HG02610 (cell line): ENCODE measurements around the gene ANKRD17.
"Not testable (repeated sequence)": the region's sequence is repeated elsewhere in the genome, so short reads cannot be mapped to it uniquely, and the experiment has no call there.

Source experiments
- ATAC-seq: cut with Tn5 transposase; IDR thresholded peaks from one replicate; pipeline ENCODE4 v1.9.1; 2021; ENCODE audit warnings: mild to moderate bottlenecking, moderate library complexity; ENCODE audit not compliant: unreplicated experiment

The ANKRD17 gene

DNA sequence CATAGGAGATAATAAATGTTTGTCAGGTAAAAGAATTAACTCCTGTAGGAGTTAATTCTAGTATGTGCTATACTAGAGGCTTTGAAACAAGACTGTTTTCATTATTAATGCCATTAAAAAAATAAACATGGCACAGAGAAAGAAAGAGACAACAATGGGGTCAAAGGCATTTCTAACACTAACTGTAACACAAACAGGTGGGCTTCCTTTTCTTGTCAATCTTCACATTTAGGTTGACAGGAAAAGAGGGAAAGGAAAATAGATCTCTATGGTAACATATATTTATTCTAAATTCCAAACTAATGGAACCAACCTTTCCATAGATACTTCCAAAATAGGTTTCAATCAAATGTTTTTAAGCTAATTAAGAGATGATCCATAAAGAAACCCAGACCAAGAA is 9.8 kb downstream of the ANKRD17 start:
- ATAC-seq = no peak

DNA sequence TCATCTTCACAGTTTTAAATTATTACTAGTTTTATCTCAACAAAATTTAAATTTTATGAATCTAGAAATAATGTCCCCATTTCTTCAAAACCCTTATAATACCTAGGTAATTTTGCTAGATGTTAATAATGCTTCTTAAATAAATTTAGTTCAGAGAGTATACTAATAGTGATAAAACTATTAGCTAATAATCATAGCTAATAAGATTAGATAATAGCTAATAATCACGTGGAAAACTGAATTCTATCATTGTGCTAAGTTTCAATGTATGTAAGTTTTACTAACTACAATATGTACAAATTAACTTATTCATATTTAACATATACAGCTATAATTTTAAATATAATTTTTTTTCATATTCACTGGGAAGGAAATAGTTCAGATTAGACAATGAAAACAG is 10.2 kb downstream of the ANKRD17 start:
- no peak for ATAC-seq

DNA sequence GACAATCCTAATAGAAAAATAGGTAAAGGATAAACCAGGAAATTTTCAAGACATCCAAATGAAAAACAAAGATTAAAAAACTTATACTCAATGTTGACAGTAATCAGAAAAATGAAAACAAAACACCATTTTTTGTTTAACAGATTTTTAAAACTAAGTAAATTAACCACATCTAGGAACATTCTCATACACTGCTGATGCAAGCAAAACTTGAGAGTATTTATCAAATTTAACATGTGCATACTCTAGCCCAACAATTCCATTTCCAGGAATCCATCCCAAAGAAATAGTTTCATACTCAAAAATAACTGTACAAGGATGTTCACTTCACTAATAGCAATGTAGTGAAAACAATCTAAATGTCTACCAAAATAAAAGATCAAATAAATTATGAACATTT is 11.5 kb downstream of the ANKRD17 start:
- ATAC-seq = no peak

DNA sequence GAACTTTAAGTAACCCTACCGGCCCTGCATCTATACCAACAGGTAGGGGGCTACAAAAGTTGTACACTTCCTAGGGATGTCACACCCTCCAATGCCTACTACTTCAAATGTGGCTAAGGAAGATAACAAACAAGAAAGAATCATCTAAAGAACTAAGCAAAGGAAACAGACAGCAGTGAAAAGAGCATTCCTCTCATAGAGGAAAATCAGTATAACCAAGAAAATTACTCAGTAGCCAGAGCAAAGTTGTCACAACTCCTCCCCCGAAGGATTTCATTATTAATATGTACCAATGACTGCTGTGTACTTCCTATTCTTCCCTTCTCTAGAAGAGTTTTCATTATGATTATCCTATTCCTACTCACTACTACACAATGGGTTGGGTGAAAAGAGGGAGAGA is 12.6 kb downstream of the ANKRD17 start:
- ATAC-seq = no peak

DNA sequence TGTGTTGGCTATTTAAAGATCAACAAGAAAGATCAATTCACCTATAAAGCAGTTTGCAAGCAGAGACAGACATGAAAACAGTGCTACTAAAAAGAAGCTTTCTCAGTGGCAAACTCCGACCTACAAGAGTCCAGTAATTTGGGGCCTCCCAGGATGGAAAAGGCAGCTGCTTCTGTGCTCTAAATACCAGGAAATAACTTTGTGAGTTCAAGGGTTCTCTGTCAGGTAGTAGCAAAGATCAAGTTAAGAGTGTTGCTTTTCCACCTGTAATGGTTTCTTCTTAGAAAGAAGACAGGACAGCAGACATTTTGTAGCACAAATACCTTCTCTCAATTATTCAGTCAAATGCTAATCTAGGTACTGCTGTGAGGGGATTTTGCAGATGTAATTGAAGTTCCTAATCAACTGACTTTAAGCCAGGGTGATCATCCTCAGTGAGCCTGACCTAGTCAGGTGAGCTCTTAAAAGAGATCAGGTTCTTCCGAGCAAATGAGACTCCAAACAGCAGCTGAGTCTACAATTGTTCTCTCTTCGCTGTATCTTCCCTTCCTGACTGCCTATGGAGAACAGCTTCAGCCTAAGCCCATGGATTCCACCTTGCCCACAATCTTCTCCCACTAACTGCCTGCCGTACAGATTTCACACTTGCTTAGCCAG is 13.5 kb downstream of the ANKRD17 start:
- ATAC-seq = no peak

DNA sequence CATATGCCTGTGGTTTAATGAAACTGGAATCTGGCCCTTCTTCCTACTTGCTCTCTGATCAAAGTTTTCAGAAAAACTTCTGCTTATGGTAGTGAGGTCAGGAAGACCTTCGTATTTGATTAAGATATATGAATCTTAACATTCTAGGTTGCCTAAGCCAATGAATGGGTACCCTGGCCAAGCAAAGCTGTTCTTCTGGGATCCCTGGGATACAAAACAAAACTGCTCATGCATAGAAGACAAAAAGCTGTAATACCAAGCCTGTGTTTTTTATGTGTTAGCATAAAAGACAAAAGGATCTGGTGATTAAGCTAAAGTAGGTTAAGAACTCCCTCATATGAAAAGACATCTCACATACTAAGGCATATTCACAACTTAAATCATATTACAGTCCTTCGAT is 21.6 kb downstream of the ANKRD17 start:
- ATAC-seq = no peak

DNA sequence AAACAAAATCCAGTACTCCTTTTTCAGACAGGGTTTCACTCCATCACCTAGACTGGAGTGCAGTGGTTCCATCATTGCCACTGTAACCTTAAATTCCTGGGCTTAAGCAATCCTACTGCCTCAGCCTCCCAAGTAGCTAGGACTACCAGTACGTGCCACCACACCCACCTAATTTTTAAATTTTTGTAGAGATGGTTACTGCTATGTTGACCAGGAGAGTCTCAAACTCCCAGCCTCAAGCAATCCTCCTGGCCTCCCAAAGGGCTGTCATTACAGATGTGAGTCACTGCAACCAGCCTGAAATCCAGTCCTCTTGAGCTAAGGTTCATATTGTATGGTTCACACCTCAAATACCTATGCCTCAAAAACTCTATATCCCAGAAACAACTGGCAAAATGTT is 22.4 kb downstream of the ANKRD17 start:
- ATAC-seq = no peak

DNA sequence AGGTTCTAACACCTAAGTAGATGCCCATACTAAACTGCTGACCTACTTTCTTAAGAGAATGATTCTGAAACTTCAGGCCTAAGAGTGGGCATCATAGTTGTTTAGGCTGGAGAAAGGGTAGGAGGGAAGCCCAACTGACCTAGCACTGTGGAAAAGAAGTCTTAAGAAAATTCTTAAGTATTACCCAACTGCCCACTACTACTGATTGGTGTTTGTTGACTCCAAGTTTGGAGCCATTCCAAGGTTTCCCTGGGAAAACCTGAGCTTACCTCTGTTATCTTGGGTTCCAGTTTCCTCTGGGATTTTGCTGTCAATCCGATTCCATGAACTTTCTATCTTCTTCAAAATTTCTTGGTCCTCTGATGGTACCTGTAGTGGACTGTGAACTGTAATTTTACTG is 23.9 kb downstream of the ANKRD17 start:
- ATAC-seq = no peak

DNA sequence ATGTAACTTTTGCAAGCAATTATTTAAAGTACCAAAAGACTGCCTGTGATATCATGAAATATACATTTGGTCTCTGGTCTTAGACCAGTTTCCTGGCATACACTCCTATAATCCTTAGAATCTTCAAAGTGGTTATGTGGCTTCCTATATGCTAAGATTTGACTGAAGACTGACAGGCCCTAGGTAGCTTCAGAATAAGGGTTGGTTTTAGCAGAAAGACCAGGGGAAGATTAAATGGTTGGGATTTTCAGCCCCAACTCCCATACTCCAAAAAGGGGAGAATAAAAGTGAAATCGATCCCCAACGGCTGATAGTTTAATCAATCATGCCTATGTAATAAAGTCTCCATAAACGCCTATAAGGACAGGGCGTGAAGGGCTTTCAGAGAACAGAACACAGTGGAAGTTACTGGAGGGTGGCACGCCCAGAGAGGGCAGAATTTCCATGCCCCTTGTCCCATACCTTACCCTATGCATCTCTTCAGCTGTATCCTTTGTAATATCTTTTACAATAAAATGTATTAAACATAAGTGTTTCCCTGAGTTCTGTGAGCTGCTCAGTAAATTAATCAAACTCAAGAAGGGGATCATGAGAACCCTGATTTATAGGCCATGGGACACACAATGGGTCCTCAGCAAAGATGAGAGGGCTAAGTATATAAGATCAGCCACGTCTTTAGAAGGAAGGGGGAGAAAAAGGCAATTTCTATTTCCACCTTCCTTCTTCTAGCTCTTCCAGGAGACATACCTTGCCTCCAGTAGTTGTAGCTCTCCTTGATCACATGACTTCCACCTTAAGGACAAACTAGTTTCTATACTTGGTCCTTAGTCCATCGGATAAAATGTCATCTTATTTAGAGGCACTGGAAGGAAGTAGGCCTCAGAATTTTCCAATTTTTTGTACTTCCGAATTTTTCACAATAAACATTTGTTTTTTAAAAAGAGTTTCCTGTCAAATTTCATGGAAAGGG is 26.8 kb downstream of the ANKRD17 start:
- no peak for ATAC-seq

DNA sequence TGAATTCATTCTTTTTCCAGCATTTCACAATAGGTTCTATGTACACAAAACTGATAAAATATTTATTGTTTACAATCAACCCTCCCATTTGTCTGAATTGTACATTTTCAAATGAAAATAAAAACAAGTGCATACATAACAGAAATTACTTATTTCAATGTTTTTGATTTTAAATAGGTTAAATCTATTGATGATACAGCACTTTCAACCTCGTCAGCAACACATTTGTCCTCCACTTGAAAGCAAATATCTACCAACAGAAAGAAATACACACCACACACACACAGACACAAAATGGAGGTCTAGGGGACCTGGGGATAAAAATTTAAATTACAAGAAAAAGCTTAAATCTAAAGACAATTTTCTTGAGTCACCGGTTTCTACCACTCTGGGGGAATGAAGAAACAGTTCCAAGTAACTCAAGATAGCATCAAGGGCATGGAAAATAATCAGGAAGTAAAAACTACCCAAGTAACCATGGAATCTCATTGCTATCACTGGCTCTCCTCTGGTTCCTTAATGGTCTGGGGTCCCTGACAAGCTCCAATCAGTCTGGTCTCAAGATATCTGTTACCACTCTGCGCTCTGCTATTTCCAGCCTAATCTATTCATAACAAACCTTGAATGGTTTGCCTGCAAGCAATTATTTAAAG is 27.6 kb downstream of the ANKRD17 start:
- no peak for ATAC-seq

DNA sequence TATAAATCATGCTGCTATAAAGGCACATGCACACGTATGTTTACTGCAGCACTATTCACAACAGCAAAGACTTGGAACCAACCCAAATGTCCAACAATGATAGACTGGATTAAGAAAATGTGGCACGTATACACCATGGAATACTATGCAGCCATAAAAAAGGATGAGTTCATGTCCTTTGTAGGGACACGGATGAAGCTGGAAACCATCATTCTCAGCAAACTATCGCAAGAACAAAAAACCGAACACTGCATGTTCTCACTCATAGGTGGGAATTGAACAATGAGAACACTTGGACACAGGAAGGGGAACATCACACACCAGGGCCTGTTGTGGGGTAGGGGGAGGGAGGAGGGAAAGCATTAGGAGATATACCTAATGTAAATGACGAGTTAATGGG is 29.8 kb downstream of the ANKRD17 start:
- not testable (repeated sequence) for ATAC-seq

DNA sequence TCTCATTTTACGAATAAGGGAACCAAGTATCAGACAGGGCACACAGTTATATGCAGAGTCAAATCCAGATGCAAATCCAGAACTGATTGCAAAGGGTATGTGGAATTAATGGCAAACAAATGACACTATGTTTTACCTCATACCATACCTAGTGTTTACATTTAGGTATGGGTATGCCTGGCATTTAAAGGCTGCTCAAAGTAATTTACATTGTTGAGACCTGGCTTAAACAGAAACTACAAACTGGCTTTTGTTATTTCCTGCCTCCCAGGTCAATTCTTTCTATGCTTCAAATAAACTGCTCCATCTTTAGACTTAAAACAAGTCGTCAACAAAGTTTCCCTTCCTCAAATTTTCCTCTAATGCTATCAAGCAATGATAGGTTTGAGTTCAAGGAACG is 33.7 kb downstream of the ANKRD17 start:
- ATAC-seq = no peak

DNA sequence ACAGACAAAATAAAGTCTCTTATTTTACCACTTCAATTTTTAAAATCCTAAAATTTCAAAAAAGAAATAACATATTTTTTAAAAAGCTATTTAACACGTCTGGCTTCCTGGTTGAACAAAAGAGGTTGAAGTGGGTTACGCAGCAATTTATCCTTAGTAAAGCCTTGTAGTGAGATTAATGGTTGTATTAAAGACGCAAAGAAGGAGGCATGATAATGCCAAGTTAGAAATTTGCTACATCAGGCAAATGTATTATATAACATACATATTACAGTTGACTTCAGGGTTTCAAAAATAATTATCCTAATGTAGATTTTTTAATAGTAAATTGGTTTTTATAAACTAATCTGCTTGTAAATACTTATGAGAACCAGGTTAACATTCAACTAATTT is 35.3 kb downstream of the ANKRD17 start:
- ATAC-seq = no peak

DNA sequence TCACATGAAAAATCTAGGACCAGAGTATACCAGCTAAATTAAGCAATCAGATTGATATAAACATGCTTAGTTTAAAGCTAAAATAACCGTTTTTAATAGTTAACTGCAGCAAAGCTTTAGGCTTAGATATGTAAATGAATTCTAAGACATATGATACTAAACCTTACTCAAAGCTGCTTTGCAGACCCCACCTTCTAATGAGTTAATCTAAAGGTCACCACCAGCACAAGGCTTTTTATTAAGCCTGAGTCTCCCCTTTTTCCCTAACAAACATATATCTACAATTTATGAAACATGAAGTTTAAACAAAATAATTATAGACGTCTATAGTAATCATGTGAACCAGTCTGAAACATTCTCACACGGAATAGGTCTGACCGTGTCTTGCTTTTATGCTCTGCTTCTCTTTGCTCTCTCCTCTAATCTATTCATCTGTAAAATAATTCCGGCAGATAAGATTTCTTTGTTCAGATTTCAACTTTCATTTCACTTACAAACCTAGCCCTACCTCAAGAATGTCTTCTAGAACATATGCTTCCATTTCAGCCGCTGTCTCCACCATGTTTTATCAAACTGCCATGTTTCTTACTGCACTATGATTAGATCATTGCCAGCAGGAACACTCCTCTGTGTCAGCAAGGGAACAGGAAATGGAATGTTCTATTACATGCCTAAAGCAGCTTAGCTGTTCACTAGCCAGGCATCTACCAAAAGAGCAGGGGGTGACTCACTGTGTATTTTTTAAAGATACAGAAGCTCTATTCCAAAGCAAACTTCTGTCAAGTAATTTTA is 35.9 kb downstream of the ANKRD17 start:
- peak; percentile 99 for ATAC-seq

DNA sequence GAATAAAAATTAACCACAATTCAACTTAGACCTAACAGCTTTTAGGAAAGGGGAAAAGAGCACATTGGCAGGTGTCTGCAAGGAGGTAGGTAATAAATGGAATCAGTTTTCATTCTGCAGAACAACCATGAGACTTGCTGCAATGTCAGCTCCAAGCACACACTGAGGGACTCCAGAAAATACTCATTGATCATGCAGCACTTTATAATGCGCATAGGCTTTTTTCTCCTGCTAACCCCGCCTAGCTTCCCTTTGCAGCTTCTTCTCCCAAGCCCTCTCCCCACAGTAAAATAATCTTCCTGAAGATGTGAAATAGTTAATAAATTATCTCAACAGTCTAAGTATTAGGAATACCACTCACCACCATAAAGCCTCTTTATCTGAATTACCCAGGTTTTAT is 36.9 kb downstream of the ANKRD17 start:
- no peak for ATAC-seq

DNA sequence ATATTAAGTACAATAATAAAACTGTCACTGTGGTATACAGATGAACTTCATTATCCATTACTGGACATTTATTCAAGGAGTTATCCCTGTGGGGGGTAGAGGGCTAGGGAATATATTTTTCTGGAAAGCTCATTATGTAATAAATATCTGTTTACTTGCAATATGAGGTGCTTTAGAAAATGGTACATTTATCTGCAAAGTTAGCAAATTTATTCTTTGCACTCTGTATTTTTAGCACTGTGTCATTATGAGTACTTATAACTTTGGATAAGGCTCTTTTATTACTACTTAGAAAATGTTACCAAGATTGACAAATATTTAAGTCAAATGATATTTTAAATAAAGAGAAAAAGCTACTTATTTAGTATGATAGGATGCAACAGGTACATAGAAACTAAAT is 37.8 kb downstream of the ANKRD17 start:
- ATAC-seq = no peak

DNA sequence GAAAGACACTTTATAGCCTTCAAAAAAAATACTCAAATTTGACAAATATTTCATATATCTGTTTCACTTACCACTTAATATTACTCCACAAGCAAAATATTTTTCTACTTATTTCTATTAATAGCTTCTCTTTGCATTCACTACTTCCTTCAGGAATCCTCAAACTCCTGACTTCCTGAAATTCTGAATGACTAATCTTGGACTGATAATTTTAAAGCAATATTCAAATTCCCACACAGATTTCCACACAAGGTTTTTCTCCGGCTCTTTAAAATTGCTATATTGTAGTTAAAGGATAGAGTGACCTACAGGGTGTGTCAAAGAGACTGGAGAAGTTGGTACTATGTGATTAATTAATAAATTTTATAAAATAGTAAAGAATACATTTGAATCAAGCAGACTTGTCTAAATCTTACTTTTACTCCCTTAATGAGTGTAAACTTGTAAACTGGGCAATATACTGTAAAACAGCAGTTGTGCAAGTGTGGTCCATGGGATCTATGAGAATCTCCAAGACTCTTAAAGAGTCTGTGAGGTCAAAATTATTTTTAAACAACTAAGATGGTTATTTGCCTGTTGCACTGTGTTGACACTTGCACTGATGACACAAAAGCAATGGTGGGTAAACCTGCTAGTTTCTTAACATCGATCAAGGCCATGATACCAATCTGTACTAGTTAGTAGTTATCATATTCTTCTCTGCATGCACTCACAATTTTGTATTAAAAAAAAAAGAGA is 44.5 kb downstream of the ANKRD17 start:
- no peak for ATAC-seq

DNA sequence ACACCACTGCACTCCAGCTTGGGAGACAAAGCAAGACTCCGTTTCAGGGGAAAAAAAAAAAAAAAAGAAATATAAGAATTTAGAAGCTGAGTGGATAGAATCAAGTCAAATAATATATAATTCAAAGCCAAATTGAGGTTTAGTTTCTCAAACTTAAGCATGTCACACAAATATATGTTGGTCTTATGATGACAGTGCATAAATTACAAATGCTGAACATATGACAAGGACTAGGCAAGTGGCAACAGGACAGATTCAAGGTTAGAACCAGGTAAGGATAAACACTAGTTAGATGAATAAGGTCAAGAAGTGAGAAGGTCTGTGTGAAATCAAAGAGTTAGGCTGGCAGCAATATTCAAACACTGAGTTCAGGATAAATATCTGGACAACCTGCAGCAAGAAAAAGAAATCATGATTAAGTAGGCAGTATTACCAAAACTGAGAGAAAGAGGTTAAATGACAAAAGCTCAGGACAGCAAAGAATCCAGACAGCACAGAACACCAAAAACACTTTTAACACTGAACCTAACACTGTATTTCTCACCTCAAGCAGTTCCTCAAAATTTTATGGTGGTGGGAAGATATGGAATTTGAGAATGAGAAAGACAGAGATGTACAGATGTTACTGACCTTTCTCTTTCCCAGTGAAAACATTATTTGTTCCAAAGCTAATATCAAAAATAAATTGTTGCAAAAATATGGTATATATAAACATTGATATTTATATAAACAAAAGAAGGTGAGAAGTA is 45.4 kb downstream of the ANKRD17 start:
- no peak for ATAC-seq

DNA sequence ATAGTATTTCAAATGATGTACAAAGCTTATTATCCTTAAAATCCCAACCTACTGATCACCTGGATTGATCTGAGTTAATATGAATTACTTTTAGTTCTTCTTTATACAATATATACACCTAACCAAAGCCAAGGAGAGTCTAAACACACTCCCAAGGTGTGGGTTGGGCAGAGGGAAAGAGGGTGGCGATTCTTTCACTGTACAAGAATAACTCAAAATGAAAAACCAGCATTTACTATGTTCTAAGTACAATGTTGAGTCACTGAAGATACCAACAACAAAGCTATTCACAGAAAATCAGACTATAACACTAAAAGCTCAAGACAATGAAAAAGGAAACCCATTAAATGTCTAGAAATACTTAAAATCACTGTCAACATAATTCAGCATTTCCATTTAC is 46.6 kb downstream of the ANKRD17 start:
- ATAC-seq = peak; percentile 44

DNA sequence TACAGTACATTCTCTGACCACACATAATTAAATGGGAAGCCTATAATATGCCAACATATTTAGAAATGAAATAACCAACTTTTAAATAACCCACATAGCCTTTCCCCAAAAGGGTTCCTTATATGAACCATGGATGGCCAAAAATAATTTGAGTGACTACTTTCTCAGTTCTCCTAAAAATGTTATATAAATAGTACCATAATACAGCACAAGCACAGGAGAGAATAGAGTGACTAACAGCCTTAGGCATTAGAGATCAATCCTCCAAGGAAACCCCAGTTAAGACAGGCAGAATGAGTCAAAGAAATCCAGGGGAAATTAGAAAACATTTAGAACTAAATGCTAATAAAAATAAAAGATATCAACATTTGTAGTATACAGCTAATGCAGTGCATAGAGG is 50.2 kb downstream of the ANKRD17 start:
- ATAC-seq = no peak
